DMS 273 treated with DMSO at 0.1 percent for 48 hours (cell line): ENCODE data around the gene OCA2.
"Not testable (repeated sequence)": the region's sequence is repeated elsewhere in the genome, so short reads cannot be mapped to it uniquely, and the experiment has no call there.

ENCODE experiments used
- DNase-seq: peaks from one replicate; lab custom pipeline; 2025; lab: John Stamatoyannopoulos, UW

Gene OCA2

GRCh38 chr15:27768732-27769475, 330.2 kb downstream of the OCA2 start:
- no peak for DNase-seq

- no peak for DNase-seq
Measured at GRCh38 chr15:27767918-27768640, 331.0 kb downstream of the OCA2 start.

- DNase-seq, result not testable (repeated sequence)
Measured at GRCh38 chr15:27767430-27767829, 331.7 kb downstream of the OCA2 start.

GRCh38 chr15:27764339-27764738, 334.8 kb downstream of the OCA2 start:
- DNase-seq, result no peak

GRCh38 chr15:27763514-27763913, 335.6 kb downstream of the OCA2 start:
- no peak for DNase-seq

- DNase-seq, result no peak
Measured at GRCh38 chr15:27762471-27762870, 336.6 kb downstream of the OCA2 start.

- no peak for DNase-seq
Measured at GRCh38 chr15:27757052-27757451, 342.1 kb downstream of the OCA2 start.

- DNase-seq, result no peak
Measured at GRCh38 chr15:27752691-27753090, 346.4 kb downstream of the OCA2 start.

- no peak for DNase-seq
Measured at GRCh38 chr15:27747997-27748396, 351.1 kb downstream of the OCA2 start.

- no peak for DNase-seq
Measured at GRCh38 chr15:27746401-27746955, 352.6 kb downstream of the OCA2 start.

- DNase-seq, result no peak
Measured at GRCh38 chr15:27744641-27745040, 354.5 kb downstream of the OCA2 start.

GRCh38 chr15:27743638-27744037, 355.5 kb downstream of the OCA2 start:
- DNase-seq, result no peak

GRCh38 chr15:27742751-27743477, 356.2 kb downstream of the OCA2 start:
- no peak for DNase-seq

GRCh38 chr15:27741226-27741860, 357.8 kb downstream of the OCA2 start:
- no peak for DNase-seq

- no peak for DNase-seq
Measured at GRCh38 chr15:27734785-27735495, 364.2 kb downstream of the OCA2 start.

GRCh38 chr15:27731776-27732175, 367.3 kb downstream of the OCA2 start:
- DNase-seq, result no peak

- DNase-seq, result no peak
Measured at GRCh38 chr15:27730868-27731267, 368.2 kb downstream of the OCA2 start.

- DNase-seq, result no peak
Measured at GRCh38 chr15:27725731-27726130, 373.4 kb downstream of the OCA2 start.

GRCh38 chr15:27723821-27724220, 375.3 kb downstream of the OCA2 start:
- DNase-seq, result no peak

- DNase-seq, result no peak
Measured at GRCh38 chr15:27722102-27722501, 377.0 kb downstream of the OCA2 start.

GRCh38 chr15:27714675-27715074, 384.4 kb downstream of the OCA2 start:
- no peak for DNase-seq
